Liver (tissue), 9 donors: ENCODE measurements around the gene KYNU. TPM values are rescaled to one million over a fixed set of nuclear protein-coding genes. Genes with fewer than 3 reads are reported as not detected.

Source experiments
- DNase-seq: peaks from one replicate; pipeline ENCODE4 v3.0.0-alpha.2; 2017; ENCODE audit warnings: low spot score
- H3K27ac ChIP-seq, 2 donors: one replicate each; pipeline ENCODE4 v1.7.0; 2013; ENCODE audit warnings: inconsistent platforms in 2 of 2, low read length in 2 of 2, control low read depth in 1 of 2, low read depth in 1 of 2, mild to moderate bottlenecking in 1 of 2
- H3K27me3 ChIP-seq, 4 donors: one replicate each; pipeline versions ENCODE4 v1.6.1 to v1.7.0; 2013; ENCODE audit warnings: low read length in 3 of 4, inconsistent platforms in 1 of 4, mild to moderate bottlenecking in 1 of 4, moderate library complexity in 1 of 4; ENCODE audit not compliant: control insufficient read depth in 4 of 4, insufficient read depth in 4 of 4
- H3K36me3 ChIP-seq, 4 donors: one replicate each; pipeline versions ENCODE4 v1.6.1 to v1.7.0; 2013; ENCODE audit warnings: low read length in 3 of 4, mild to moderate bottlenecking in 3 of 4, low read depth in 1 of 4, moderate library complexity in 1 of 4; ENCODE audit not compliant: control insufficient read depth in 4 of 4, insufficient read depth in 3 of 4
- H3K4me1 ChIP-seq, 4 donors: one replicate each; pipeline versions ENCODE4 v1.6.1 to v1.7.0; 2013; ENCODE audit warnings: low read length in 3 of 4, mild to moderate bottlenecking in 3 of 4, moderate library complexity in 1 of 4; ENCODE audit not compliant: control insufficient read depth in 4 of 4, insufficient read depth in 4 of 4
- H3K4me3 ChIP-seq, 3 donors: one replicate each; pipeline versions ENCODE4 v1.6.1 to v1.7.0; 2013; ENCODE audit warnings: low read length in 3 of 3, control low read depth in 1 of 3, low read depth in 1 of 3, mild to moderate bottlenecking in 1 of 3
- H3K9ac ChIP-seq, 2 donors: one replicate each; pipeline ENCODE4 v1.7.0; 2013; ENCODE audit warnings: low read length in 2 of 2, mild to moderate bottlenecking in 2 of 2, moderate library complexity in 2 of 2, control low read depth in 1 of 2, low read depth in 1 of 2
- H3K9me3 ChIP-seq, 4 donors: one replicate each; pipeline versions ENCODE4 v1.6.1 to v1.7.0; 2013; ENCODE audit warnings: low read length in 3 of 4; ENCODE audit not compliant: control insufficient read depth in 4 of 4
- ATF3 ChIP-seq: IDR thresholded peaks from 2 replicates; pipeline ENCODE4 v1.6.1; 2016; ENCODE audit warnings: antibody characterized with exemption
- EGR1 ChIP-seq, 2 donors: IDR thresholded peaks; 2 replicates each; pipeline ENCODE4 v1.6.1; 2016 to 2018; ENCODE audit warnings: antibody characterized with exemption in 2 of 2, low read depth in 2 of 2
- FOXA2 ChIP-seq: IDR thresholded peaks from 2 replicates; pipeline ENCODE4 v1.6.1; 2016; ENCODE audit warnings: antibody characterized with exemption
- GABPA ChIP-seq, 2 donors: IDR thresholded peaks in 1 of 2; conservative IDR thresholded peaks in 1 of 2; 2 replicates each; pipeline ENCODE4 v1.6.1; 2016; ENCODE audit warnings: antibody characterized with exemption in 2 of 2, mild to moderate bottlenecking in 1 of 2, moderate library complexity in 1 of 2
- HNF4A ChIP-seq, 2 donors: conservative IDR thresholded peaks; 2 replicates each; pipeline ENCODE4 v1.6.1; 2016; ENCODE audit warnings: antibody characterized with exemption in 2 of 2, mild to moderate bottlenecking in 2 of 2
- HNF4G ChIP-seq: IDR thresholded peaks from 2 replicates; pipeline ENCODE4 v1.6.1; 2016; ENCODE audit warnings: antibody characterized with exemption
- NR2F2 ChIP-seq: IDR thresholded peaks from 2 replicates; pipeline ENCODE4 v1.6.1; 2016; ENCODE audit warnings: antibody characterized with exemption
- RAD21 ChIP-seq, 2 donors: IDR thresholded peaks; 2 replicates each; pipeline ENCODE4 v1.6.1; 2016; ENCODE audit warnings: antibody characterized with exemption in 2 of 2, mild to moderate bottlenecking in 2 of 2
- RXRA ChIP-seq, 2 donors: IDR thresholded peaks; 2 replicates each; pipeline ENCODE4 v1.6.1; 2017 to 2018; ENCODE audit warnings: antibody characterized with exemption in 2 of 2, mild to moderate bottlenecking in 1 of 2
- SP1 ChIP-seq: IDR thresholded peaks from 2 replicates; pipeline ENCODE4 v1.6.1; 2018; ENCODE audit warnings: antibody characterized with exemption, mild to moderate bottlenecking
- TAF1 ChIP-seq: conservative IDR thresholded peaks from 2 replicates; pipeline ENCODE4 v1.6.1; 2016; ENCODE audit warnings: antibody characterized with exemption, mild to moderate bottlenecking
- YY1 ChIP-seq: IDR thresholded peaks from 2 replicates; pipeline ENCODE4 v1.6.1; 2016; ENCODE audit warnings: antibody characterized with exemption, mild to moderate bottlenecking
- ZBTB33 ChIP-seq: IDR thresholded peaks from 2 replicates; pipeline ENCODE4 v1.6.1; 2016; ENCODE audit warnings: antibody characterized with exemption
- WGBS: extraction: QIAGEN DNeasy Blood & Tissue Kit; methylation state at CpG from one replicate; pipeline ENCODE4 v1.1.7; 2013; 5-methylcytosine and 5-hydroxymethylcytosine counted together
- polyA plus RNA-seq, 2 donors: library from polyadenylated mRNA; stranded (reverse) in 1 of 2; unstranded in 1 of 2; fragments of 200-250 nt in 1 of 2; fragments of >200 nt in 1 of 2; fragmentation: Nextera tagmentation in 1 of 2; extraction: Ambion mirVana in 1 of 2; gene quantifications; one replicate each; pipeline versions ENCODE4 v1.2.1 to v1.2.3, GENCODE V29; 2013 to 2015
- total RNA-seq, 2 donors: library from RNA; depleted of rRNA; stranded (reverse); fragments of >200 nt; gene quantifications; one replicate each; pipeline ENCODE4 v1.2.3, GENCODE V29; 2014
- TF ChIP-seq, protein P1 (sequence below): IDR thresholded peaks from 2 replicates; pipeline ENCODE4 v1.6.1; 2016; ENCODE audit warnings: antibody characterized with exemption, mild to moderate bottlenecking
- TF ChIP-seq, protein P2 (sequence below): IDR thresholded peaks from 2 replicates; pipeline ENCODE4 v1.6.1; 2016; ENCODE audit warnings: antibody characterized with exemption
- TF ChIP-seq, protein P3 (sequence below): fragments of 150-350 bp; IDR thresholded peaks from 2 replicates; pipeline ENCODE4 v1.5.1; 2017; ENCODE audit warnings: improper control_type of control experiment, low read depth, low read length; ENCODE audit not compliant: missing input control
- donor health status: healthy.
- donor health status: healthy.
- donor health status: healthy.
- donor health status: healthy.
- donor health status: healthy.

KYNU gene
- total and polyA plus RNA-seq, 4 donors = 24.0 to 64.3 (median 32.8) TPM

DNA sequence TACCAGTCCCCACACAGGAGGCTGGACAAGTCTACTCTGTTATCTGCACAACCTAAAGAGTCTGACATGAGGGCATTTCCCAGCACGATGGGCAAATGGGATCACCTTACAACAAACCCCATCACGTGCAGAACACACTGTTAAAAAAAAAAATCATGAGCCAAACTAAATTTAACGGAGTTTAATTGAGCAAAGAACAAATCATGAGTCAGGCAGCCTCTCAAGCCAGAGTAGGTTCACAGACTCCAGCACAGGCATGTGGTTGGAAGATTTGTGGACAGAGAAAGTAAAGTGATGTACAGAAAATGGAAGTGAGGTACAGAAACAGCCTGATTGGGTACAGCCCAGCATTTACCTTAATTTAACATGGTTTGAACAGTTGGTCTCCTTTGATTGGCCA is 59.9 kb downstream of the KYNU start:
- Histone ChIP-seq H3K9me3 (no peaks in the 10 kb centered on the region), H3K27ac (no peak overlapping the region), H3K36me3 (peaks cover 2 to 4% (median 2%) of the 10 kb centered on the region in 4 donors), H3K4me1 (no peaks in the 10 kb centered on the region), H3K27me3 (no peaks in the 10 kb centered on the region), H3K9ac (no peak overlapping the region), H3K4me3 (no peak overlapping the region)
- DNase-seq = no peak
- TF ChIP-seq, protein P1, sequence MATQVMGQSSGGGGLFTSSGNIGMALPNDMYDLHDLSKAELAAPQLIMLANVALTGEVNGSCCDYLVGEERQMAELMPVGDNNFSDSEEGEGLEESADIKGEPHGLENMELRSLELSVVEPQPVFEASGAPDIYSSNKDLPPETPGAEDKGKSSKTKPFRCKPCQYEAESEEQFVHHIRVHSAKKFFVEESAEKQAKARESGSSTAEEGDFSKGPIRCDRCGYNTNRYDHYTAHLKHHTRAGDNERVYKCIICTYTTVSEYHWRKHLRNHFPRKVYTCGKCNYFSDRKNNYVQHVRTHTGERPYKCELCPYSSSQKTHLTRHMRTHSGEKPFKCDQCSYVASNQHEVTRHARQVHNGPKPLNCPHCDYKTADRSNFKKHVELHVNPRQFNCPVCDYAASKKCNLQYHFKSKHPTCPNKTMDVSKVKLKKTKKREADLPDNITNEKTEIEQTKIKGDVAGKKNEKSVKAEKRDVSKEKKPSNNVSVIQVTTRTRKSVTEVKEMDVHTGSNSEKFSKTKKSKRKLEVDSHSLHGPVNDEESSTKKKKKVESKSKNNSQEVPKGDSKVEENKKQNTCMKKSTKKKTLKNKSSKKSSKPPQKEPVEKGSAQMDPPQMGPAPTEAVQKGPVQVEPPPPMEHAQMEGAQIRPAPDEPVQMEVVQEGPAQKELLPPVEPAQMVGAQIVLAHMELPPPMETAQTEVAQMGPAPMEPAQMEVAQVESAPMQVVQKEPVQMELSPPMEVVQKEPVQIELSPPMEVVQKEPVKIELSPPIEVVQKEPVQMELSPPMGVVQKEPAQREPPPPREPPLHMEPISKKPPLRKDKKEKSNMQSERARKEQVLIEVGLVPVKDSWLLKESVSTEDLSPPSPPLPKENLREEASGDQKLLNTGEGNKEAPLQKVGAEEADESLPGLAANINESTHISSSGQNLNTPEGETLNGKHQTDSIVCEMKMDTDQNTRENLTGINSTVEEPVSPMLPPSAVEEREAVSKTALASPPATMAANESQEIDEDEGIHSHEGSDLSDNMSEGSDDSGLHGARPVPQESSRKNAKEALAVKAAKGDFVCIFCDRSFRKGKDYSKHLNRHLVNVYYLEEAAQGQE = no peak
- TF ChIP-seq, protein P2, sequence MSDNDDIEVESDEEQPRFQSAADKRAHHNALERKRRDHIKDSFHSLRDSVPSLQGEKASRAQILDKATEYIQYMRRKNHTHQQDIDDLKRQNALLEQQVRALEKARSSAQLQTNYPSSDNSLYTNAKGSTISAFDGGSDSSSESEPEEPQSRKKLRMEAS = no peak
- TF ChIP-seq ATF3 (no peak), ZBTB33 (no peak), NR2F2 (no peak), YY1 (no peak), TAF1 (no peak)
- TF ChIP-seq, protein P3, sequence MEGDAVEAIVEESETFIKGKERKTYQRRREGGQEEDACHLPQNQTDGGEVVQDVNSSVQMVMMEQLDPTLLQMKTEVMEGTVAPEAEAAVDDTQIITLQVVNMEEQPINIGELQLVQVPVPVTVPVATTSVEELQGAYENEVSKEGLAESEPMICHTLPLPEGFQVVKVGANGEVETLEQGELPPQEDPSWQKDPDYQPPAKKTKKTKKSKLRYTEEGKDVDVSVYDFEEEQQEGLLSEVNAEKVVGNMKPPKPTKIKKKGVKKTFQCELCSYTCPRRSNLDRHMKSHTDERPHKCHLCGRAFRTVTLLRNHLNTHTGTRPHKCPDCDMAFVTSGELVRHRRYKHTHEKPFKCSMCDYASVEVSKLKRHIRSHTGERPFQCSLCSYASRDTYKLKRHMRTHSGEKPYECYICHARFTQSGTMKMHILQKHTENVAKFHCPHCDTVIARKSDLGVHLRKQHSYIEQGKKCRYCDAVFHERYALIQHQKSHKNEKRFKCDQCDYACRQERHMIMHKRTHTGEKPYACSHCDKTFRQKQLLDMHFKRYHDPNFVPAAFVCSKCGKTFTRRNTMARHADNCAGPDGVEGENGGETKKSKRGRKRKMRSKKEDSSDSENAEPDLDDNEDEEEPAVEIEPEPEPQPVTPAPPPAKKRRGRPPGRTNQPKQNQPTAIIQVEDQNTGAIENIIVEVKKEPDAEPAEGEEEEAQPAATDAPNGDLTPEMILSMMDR = no peak
- 78% methylated on average over 3 of the region's 3 CpGs for WGBS

GRCh38 chr2:142938240-142938639 is 60.8 kb downstream of the KYNU start:
- Histone ChIP-seq H3K27ac (no peak overlapping the region), H3K36me3 (peaks cover 2 to 4% (median 2%) of the 10 kb centered on the region in 4 donors), H3K4me1 (no peaks in the 10 kb centered on the region), H3K9ac (no peak overlapping the region), H3K27me3 (no peaks in the 10 kb centered on the region), H3K9me3 (no peaks in the 10 kb centered on the region), H3K4me3 (no peak overlapping the region)
- DNase-seq = no peak
- TF ChIP-seq NR2F2 (no peak), EGR1 (IDR thresholded peaks at IDR 0.05; ENCODE audit: low read depth in 2 of 2) (no peak), RXRA (IDR thresholded peaks at IDR 0.05) (no peak), GABPA (IDR thresholded peaks at IDR 0.05 in 1 of 2, conservative IDR thresholded peaks at IDR 0.05 in 1 of 2) (no peak), FOXA2 (no peak), HNF4A (conservative IDR thresholded peaks at IDR 0.05) (no peak), SP1 (no peak), HNF4G (no peak), RAD21 (IDR thresholded peaks at IDR 0.05) (no peak)
- TF ChIP-seq, protein P3 = no peak
- TF ChIP-seq, protein P2 = no peak
- 75% methylated on average over 5 of the region's 5 CpGs for WGBS
